GM19043 (cell line): ENCODE data around the gene GPR155.
"Not testable (repeated sequence)": the region's sequence is repeated elsewhere in the genome, so short reads cannot be mapped to it uniquely, and the experiment has no call there.

ENCODE experiments used
- ATAC-seq: cut with Tn5 transposase; IDR thresholded peaks from one replicate; pipeline ENCODE4 v1.9.1; 2021; ENCODE audit warnings: low read depth; ENCODE audit not compliant: unreplicated experiment

Gene GPR155

GRCh38 chr2:174439950-174440349, 46.9 kb downstream of the GPR155 start:
- no peak for ATAC-seq

GRCh38 chr2:174439323-174439722, 47.5 kb downstream of the GPR155 start:
- ATAC-seq: no peak

GRCh38 chr2:174438146-174438886, 48.5 kb downstream of the GPR155 start:
- no peak for ATAC-seq

GRCh38 chr2:174436351-174436750, 50.5 kb downstream of the GPR155 start:
- ATAC-seq: no peak

GRCh38 chr2:174431902-174432301, 54.9 kb downstream of the GPR155 start:
- ATAC-seq: no peak

GRCh38 chr2:174430066-174430465, 56.8 kb downstream of the GPR155 start:
- ATAC-seq: no peak

- no peak for ATAC-seq
Observed at GRCh38 chr2:174428214-174428613, 58.6 kb downstream of the GPR155 start.

GRCh38 chr2:174412256-174412655, 74.6 kb downstream of the GPR155 start:
- ATAC-seq: no peak

- not testable (repeated sequence) for ATAC-seq
Observed at GRCh38 chr2:174410039-174410438, 76.8 kb downstream of the GPR155 start.

- ATAC-seq: no peak
Observed at GRCh38 chr2:174403628-174404027, 83.2 kb downstream of the GPR155 start.

- ATAC-seq: no peak
Observed at GRCh38 chr2:174400853-174401252, 86.0 kb downstream of the GPR155 start.

GRCh38 chr2:174399171-174399570, 87.7 kb downstream of the GPR155 start:
- no peak for ATAC-seq

GRCh38 chr2:174397773-174398172, 89.1 kb downstream of the GPR155 start:
- ATAC-seq: no peak

- ATAC-seq: peak; percentile 3
Observed at GRCh38 chr2:174395969-174396630, 90.7 kb downstream of the GPR155 start.

- ATAC-seq: peak; percentile 97
Observed at GRCh38 chr2:174395284-174395968, 91.4 kb downstream of the GPR155 start, which contains the start of gene SCRN3. SCRN3 (plus strand) TSS chr2:174395730; CDS start chr2:174398284, 2,554 bp downstream.

GRCh38 chr2:174392706-174393105, 94.1 kb downstream of the GPR155 start:
- no peak for ATAC-seq

- not testable (repeated sequence) for ATAC-seq
Observed at GRCh38 chr2:174390303-174390702, 96.5 kb downstream of the GPR155 start.

GRCh38 chr2:174389542-174389941, 97.3 kb downstream of the GPR155 start:
- no peak for ATAC-seq

GRCh38 chr2:174388706-174389105, 98.1 kb downstream of the GPR155 start:
- not testable (repeated sequence) for ATAC-seq

GRCh38 chr2:174385201-174385600, 101.6 kb downstream of the GPR155 start:
- ATAC-seq: no peak

GRCh38 chr2:174383796-174384195, 103.0 kb downstream of the GPR155 start:
- no peak for ATAC-seq
